ENCODE results near the gene CHRNA1. TPM values are rescaled to one million over a fixed set of nuclear protein-coding genes. Genes with fewer than 3 reads are reported as not detected.

CHRNA1 gene
- total and polyA plus RNA-seq, 12 donors, result 0.37 TPM; not detected in 11

- 81 to 90% (median 87%) methylated on average over 8 of the region's 8 CpGs for WGBS, 4 donors
- no peaks in the 10 kb centered on the region for H3K36me3 ChIP-seq (replicated peaks in 1 of 2)
- no peak overlapping the region for H3K27ac ChIP-seq
Measured at GRCh38 chr2:174786066-174786725, 21.9 kb upstream of the CHRNA1 start.

GRCh38 chr2:174785481-174785880 is 21.2 kb upstream of the CHRNA1 start:
- WGBS, 4 donors, result 80 to 87% (median 81%) methylated on average over 3 of the region's 3 CpGs
- DNase-seq, result no peak
- H3K9me3 ChIP-seq (replicated peaks in 1 of 3), result no peaks in the 10 kb centered on the region
- H3K27ac ChIP-seq, result no peak overlapping the region
- intact Hi-C loops (cut with DNase I), result no loop called here
- H3K4me1 ChIP-seq (replicated peaks in 1 of 2), result no peaks in the 10 kb centered on the region
- H3K4me3 ChIP-seq, result no peak overlapping the region
- no peaks in the 10 kb centered on the region for H3K27me3 ChIP-seq
- H3K36me3 ChIP-seq (replicated peaks in 1 of 2), result no peaks in the 10 kb centered on the region
- TF ChIP-seq POLR2A (IDR thresholded peaks at IDR 0.05) (no peak), CTCF (IDR thresholded peaks at IDR 0.05) (no peak)

More at GRCh38 chr2:174786066-174786725, 21.9 kb upstream of the CHRNA1 start:
- intact Hi-C loops (cut with DNase I), result no loop called here
- H3K4me1 ChIP-seq (replicated peaks in 1 of 2), result no peaks in the 10 kb centered on the region
- no peaks in the 10 kb centered on the region for H3K27me3 ChIP-seq
- no peak for DNase-seq
- H3K9me3 ChIP-seq (replicated peaks in 1 of 3), result no peaks in the 10 kb centered on the region
- H3K4me3 ChIP-seq, result no peak overlapping the region
- TF ChIP-seq CTCF (IDR thresholded peaks at IDR 0.05) (no peak), POLR2A (IDR thresholded peaks at IDR 0.05) (no peak)

- no peak for TF ChIP-seq POLR2A (IDR thresholded peaks at IDR 0.05)
- TF ChIP-seq CTCF (IDR thresholded peaks at IDR 0.05), result no peak
- WGBS, 4 donors, result 87 to 89% (median 89%) methylated on average over 5 of the region's 5 CpGs
- no peak overlapping the region for H3K4me3 ChIP-seq
Measured at GRCh38 chr2:174784909-174785308, 20.6 kb upstream of the CHRNA1 start.

GRCh38 chr2:174784316-174784715 is 20.0 kb upstream of the CHRNA1 start:
- 88 to 100% (median 94%) methylated on average over 3 to 7 of the region's 7 CpGs for WGBS, 4 donors

More at GRCh38 chr2:174784909-174785308, 20.6 kb upstream of the CHRNA1 start:
- no peaks in the 10 kb centered on the region for H3K27me3 ChIP-seq
- no peaks in the 10 kb centered on the region for H3K9me3 ChIP-seq (replicated peaks in 1 of 3)
- H3K27ac ChIP-seq, result no peak overlapping the region
- intact Hi-C loops (cut with DNase I), result no loop called here
- H3K36me3 ChIP-seq (replicated peaks in 1 of 2), result no peaks in the 10 kb centered on the region
- no peaks in the 10 kb centered on the region for H3K4me1 ChIP-seq (replicated peaks in 1 of 2)
- DNase-seq, result no peak

More at GRCh38 chr2:174784316-174784715, 20.0 kb upstream of the CHRNA1 start:
- Histone ChIP-seq H3K27me3 (no peaks in the 10 kb centered on the region), H3K4me1 (replicated peaks in 1 of 2) (no peaks in the 10 kb centered on the region), H3K36me3 (replicated peaks in 1 of 2) (no peaks in the 10 kb centered on the region), H3K27ac (no peak overlapping the region), H3K9me3 (replicated peaks in 1 of 3) (no peaks in the 10 kb centered on the region), H3K4me3 (no peak overlapping the region)
- intact Hi-C loops (cut with DNase I), result no loop called here
- no peak for DNase-seq
- TF ChIP-seq CTCF (IDR thresholded peaks at IDR 0.05) (no peak), POLR2A (IDR thresholded peaks at IDR 0.05) (no peak)

Data from adrenal gland (tissue), 12 donors.